HEK293T (cell line): ENCODE data around the gene TEKT2.

Experiments used
- ARNT ChIP-seq: fragments of 450-650 bp; IDR thresholded peaks from 2 replicates; pipeline ENCODE4 v1.6.1; 2017; ENCODE audit warnings: mild to moderate bottlenecking
- BHLHE40 ChIP-seq: fragments of 450-650 bp; IDR thresholded peaks from 2 replicates; pipeline ENCODE4 v1.6.1; 2016; ENCODE audit warnings: mild to moderate bottlenecking, moderate library complexity, borderline replicate concordance
- ELF4 ChIP-seq: fragments of 450-650 bp; IDR thresholded peaks from 2 replicates; pipeline ENCODE4 v1.6.1; 2017; ENCODE audit warnings: antibody characterized with exemption
- FOXA1 ChIP-seq: fragments of 450-650 bp; IDR thresholded peaks from 2 replicates; pipeline ENCODE4 v1.6.1; 2016; ENCODE audit warnings: mild to moderate bottlenecking
- FOXM1 ChIP-seq: fragments of 450-650 bp; IDR thresholded peaks from 2 replicates; pipeline ENCODE4 v1.6.1; 2017; ENCODE audit warnings: mild to moderate bottlenecking, borderline replicate concordance
- HDGF ChIP-seq: fragments of 450-650 bp; IDR thresholded peaks from 2 replicates; pipeline ENCODE4 v1.6.1; 2017; ENCODE audit warnings: antibody characterized with exemption, borderline replicate concordance
- L3MBTL2 ChIP-seq: fragments of 450-650 bp; conservative IDR thresholded peaks from 2 replicates; pipeline ENCODE4 v1.6.1; 2016; ENCODE audit warnings: mild to moderate bottlenecking
- NFRKB ChIP-seq: fragments of 450-650 bp; IDR thresholded peaks from 2 replicates; pipeline ENCODE4 v1.6.1; 2016; ENCODE audit warnings: mild to moderate bottlenecking, moderate library complexity
- PKNOX1 ChIP-seq: fragments of 450-650 bp; IDR thresholded peaks from 2 replicates; pipeline ENCODE4 v1.6.1; 2016
- SP1 ChIP-seq: fragments of 450-650 bp; IDR thresholded peaks from 2 replicates; pipeline ENCODE4 v1.6.1; 2017
- SUZ12 ChIP-seq: fragments of 450-650 bp; IDR thresholded peaks from 2 replicates; pipeline ENCODE4 v1.6.1; 2016; ENCODE audit warnings: mild to moderate bottlenecking
- TARDBP ChIP-seq: fragments of 450-650 bp; IDR thresholded peaks from 2 replicates; pipeline ENCODE4 v1.6.1; 2016

- TF ChIP-seq BHLHE40 (no peak), SP1 (no peak), FOXM1 (no peak), TARDBP (no peak), PKNOX1 (no peak), L3MBTL2 (no peak), FOXA1 (no peak), SUZ12 (no peak), NFRKB (no peak), ARNT (no peak), ELF4 (no peak), HDGF (no peak)
These were observed 5.7 kb downstream of the TEKT2 start for GRCh38 chr1:36089393-36090121.
